ENCODE results near the gene NSUN3.
A peak's percentile ranks its signal among the peaks of the same experiment; 100 is the strongest.

GRCh38 chr3:94062513-94063404, at the start of gene NSUN3, which contains the start of gene DHFR2:
- TF ChIP-seq, protein P1, sequence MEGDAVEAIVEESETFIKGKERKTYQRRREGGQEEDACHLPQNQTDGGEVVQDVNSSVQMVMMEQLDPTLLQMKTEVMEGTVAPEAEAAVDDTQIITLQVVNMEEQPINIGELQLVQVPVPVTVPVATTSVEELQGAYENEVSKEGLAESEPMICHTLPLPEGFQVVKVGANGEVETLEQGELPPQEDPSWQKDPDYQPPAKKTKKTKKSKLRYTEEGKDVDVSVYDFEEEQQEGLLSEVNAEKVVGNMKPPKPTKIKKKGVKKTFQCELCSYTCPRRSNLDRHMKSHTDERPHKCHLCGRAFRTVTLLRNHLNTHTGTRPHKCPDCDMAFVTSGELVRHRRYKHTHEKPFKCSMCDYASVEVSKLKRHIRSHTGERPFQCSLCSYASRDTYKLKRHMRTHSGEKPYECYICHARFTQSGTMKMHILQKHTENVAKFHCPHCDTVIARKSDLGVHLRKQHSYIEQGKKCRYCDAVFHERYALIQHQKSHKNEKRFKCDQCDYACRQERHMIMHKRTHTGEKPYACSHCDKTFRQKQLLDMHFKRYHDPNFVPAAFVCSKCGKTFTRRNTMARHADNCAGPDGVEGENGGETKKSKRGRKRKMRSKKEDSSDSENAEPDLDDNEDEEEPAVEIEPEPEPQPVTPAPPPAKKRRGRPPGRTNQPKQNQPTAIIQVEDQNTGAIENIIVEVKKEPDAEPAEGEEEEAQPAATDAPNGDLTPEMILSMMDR (IDR thresholded peaks at IDR 0.05), result no peak
- TF ChIP-seq POLR2AphosphoS5 (IDR thresholded peaks at IDR 0.05; ENCODE audit: low read depth, low read length) (peak; percentile 94), TCF7L2 (IDR thresholded peaks at IDR 0.05; ENCODE audit: low read depth, low read length) (peak; percentile 57)
- TF ChIP-seq, protein P2, sequence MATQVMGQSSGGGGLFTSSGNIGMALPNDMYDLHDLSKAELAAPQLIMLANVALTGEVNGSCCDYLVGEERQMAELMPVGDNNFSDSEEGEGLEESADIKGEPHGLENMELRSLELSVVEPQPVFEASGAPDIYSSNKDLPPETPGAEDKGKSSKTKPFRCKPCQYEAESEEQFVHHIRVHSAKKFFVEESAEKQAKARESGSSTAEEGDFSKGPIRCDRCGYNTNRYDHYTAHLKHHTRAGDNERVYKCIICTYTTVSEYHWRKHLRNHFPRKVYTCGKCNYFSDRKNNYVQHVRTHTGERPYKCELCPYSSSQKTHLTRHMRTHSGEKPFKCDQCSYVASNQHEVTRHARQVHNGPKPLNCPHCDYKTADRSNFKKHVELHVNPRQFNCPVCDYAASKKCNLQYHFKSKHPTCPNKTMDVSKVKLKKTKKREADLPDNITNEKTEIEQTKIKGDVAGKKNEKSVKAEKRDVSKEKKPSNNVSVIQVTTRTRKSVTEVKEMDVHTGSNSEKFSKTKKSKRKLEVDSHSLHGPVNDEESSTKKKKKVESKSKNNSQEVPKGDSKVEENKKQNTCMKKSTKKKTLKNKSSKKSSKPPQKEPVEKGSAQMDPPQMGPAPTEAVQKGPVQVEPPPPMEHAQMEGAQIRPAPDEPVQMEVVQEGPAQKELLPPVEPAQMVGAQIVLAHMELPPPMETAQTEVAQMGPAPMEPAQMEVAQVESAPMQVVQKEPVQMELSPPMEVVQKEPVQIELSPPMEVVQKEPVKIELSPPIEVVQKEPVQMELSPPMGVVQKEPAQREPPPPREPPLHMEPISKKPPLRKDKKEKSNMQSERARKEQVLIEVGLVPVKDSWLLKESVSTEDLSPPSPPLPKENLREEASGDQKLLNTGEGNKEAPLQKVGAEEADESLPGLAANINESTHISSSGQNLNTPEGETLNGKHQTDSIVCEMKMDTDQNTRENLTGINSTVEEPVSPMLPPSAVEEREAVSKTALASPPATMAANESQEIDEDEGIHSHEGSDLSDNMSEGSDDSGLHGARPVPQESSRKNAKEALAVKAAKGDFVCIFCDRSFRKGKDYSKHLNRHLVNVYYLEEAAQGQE (IDR thresholded peaks at IDR 0.05; ENCODE audit: insufficient read depth in 1 of 2, low read depth in 2 of 2, low read length in 1 of 2), result no peak
